ENCODE results near the gene FBLN2.

Gene FBLN2

DNA sequence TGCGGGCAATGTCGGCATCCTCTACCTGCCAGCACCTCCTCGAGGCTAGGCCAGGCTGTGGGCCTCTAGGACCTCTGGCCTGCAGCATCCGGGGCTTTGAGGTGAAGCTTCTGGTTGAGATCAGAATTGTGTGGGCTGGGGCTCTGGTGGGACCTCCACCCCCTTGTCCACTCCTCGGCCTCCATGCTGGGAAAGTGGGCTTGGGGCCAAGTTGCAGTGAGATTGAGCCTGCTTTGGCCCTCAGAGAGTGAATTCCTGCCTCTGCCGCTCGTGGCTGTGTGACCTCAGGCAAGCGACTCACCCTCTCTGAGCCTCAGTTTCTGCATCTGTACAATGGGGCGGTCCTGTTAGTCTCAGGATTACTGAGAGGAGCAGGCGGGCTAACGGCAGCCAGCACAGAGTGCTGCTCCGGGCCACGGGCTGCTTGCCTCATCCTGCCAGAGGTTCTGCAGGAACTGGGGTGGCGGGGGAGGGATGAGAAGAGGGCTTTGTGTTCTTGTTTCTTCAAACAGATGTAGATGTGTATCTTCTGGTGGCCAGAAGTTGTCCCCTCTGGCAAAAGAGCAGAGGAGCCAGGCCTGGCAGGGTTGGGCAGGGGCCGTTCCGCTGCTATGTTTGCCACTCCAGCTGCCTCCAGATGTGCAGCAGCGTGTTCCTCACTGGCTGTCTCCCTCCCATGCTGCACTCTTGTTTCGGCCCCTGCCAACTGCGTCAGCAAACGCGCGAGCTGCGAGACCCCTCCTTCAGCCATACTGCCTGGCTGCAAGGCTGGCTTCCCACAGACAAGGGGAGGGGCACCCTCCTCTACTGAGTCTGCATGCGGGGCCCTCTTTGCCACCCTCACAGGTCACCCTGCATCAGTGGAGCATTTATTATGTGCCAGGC, 33.7 kb downstream of the FBLN2 start:
- H3K27ac ChIP-seq, result 0 out of 2 replicates have a peak overlapping the region, but pooled peaks have one; percentile 9
- TF ChIP-seq, protein P1, sequence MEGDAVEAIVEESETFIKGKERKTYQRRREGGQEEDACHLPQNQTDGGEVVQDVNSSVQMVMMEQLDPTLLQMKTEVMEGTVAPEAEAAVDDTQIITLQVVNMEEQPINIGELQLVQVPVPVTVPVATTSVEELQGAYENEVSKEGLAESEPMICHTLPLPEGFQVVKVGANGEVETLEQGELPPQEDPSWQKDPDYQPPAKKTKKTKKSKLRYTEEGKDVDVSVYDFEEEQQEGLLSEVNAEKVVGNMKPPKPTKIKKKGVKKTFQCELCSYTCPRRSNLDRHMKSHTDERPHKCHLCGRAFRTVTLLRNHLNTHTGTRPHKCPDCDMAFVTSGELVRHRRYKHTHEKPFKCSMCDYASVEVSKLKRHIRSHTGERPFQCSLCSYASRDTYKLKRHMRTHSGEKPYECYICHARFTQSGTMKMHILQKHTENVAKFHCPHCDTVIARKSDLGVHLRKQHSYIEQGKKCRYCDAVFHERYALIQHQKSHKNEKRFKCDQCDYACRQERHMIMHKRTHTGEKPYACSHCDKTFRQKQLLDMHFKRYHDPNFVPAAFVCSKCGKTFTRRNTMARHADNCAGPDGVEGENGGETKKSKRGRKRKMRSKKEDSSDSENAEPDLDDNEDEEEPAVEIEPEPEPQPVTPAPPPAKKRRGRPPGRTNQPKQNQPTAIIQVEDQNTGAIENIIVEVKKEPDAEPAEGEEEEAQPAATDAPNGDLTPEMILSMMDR (conservative IDR thresholded peaks at IDR 0.05; ENCODE audit: low read depth), result no peak
- ChIA-PET POLR2A (ENCODE audit: low non-redundant PET) (no interaction called here), CTCF (no interaction called here)
- no peak for DNase-seq (ENCODE audit: low spot score)

DNA sequence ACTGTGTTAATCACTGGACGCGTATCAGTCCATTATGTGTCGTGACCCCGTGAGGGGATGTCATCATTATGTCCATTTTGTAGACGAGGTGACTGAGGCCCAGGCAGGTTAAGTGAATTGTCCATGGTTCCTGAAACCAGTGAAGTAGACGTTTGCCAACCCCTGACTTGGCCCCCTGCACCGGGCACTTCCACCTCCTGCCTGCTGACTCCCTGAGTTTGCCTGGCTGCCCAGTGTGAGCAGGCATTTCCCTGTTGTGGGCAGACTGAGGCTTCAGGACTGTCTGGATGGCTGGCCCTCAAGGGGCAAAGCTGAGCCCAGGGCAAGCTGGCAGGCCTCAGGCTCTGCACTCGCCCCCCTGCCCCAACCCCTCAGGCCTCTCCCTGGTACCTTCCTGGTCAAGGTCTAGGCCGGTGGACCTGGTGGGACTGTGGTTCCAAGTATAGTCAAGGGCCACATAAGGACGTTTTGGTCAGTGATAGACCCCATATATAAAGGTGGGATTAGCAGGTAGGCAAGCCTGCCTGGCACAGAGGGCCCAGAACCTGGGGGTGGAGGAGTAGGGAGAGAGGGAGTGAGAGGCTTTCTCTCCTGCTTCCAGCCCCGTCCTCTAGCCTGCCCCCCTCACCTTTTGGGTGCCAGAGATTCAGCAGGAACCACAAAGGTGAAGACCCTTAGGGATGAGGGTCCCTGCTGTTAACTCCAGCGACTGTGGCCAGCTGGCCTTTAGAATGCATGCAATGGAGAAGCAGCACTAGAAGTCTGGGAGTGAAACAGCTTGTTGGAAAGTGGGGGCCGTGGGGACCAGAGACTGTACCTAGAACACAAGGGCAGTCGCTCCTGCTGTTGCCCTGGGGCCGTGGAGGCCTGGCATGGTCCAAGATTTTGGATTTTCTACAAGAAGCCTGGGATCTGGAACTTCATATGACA, 34.6 kb downstream of the FBLN2 start:
- TF ChIP-seq, protein P1 (conservative IDR thresholded peaks at IDR 0.05; ENCODE audit: low read depth), result no peak
- POLR2A ChIA-PET (ENCODE audit: low non-redundant PET), result no interaction called here
- 0 out of 2 replicates have a peak overlapping the region, but pooled peaks have one; percentile 9 for H3K27ac ChIP-seq
- CTCF ChIA-PET, result no interaction called here
- no peak for DNase-seq (ENCODE audit: low spot score)

DNA sequence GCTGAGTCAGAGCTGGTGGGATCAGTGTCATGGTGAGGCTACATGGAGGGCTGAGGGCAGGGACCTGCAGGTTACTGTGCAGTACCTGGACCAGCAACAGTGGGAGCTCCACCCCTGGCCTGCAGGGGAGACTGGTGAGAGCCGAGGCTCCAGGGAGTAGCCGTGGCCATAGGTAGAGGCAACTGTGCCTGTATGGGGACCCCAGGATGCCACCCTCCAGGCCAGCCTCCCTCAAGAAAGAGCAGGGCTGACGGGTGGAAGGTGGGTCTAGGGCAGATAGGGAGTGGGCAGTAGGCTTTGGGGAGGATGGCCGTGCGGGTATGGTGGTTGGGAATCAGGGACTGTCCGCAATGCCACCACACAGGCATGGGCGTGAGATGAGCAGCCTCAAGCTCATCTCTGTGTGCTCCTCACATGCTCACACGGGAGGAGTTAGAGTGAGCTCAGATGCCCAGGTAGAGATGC, 35.5 kb downstream of the FBLN2 start:
- no peak for DNase-seq (ENCODE audit: low spot score)
- CTCF ChIA-PET, result interaction anchor here (0.5 kb wide), 1 partner anchor 1744 kb away, joined by 4 read pairs; no protein-coding TSS in a partner anchor
- TF ChIP-seq, protein P1 (conservative IDR thresholded peaks at IDR 0.05; ENCODE audit: low read depth), result no peak
- POLR2A ChIA-PET (ENCODE audit: low non-redundant PET), result no interaction called here
- H3K27ac ChIP-seq, result no peak overlapping the region

- ChIA-PET CTCF (interaction anchor here (0.5 kb wide), 1 partner anchor 1744 kb away, joined by 4 read pairs; no protein-coding TSS in a partner anchor), POLR2A (ENCODE audit: low non-redundant PET) (no interaction called here)
- H3K27ac ChIP-seq, result no peak overlapping the region
- no peak for DNase-seq (ENCODE audit: low spot score)
- TF ChIP-seq, protein P1 (conservative IDR thresholded peaks at IDR 0.05; ENCODE audit: low read depth), result no peak
These were observed 36.0 kb downstream of the FBLN2 start for GRCh38 chr3:13584901-13585300.

GRCh38 chr3:13587442-13587841, 38.5 kb downstream of the FBLN2 start:
- DNase-seq (ENCODE audit: low spot score), result no peak
- CTCF ChIA-PET, result interaction anchor here (0.7 kb wide), 1 partner anchor 92 kb away, joined by 3 read pairs; no protein-coding TSS in a partner anchor
- no peak overlapping the region for H3K27ac ChIP-seq
- TF ChIP-seq, protein P1 (conservative IDR thresholded peaks at IDR 0.05; ENCODE audit: low read depth), result no peak
- POLR2A ChIA-PET (ENCODE audit: low non-redundant PET), result no interaction called here

DNA sequence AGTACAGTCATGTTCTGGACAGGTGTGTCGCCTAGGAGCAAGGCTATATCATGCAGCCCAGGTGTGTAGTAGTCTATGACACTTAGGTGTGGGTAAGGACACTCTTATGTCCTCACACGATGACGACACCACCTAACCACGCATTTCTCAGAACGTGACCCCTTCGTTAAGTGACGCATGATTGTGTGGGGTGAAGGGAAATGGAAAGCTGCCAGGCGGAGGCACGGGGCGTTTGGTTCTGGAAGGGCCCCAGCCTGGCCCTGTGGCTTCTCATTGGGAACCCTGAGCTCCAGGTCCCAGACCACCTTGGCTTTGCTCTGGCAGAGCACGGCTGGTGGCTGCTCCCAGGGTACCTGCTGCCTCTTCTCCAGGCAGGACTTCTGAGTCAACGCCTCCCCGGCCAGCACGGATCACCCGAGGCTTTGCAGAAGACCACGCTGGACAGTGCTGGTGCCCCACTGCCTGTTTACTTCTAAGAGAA, 39.3 kb downstream of the FBLN2 start:
- DNase-seq (ENCODE audit: low spot score), result no peak
- H3K27ac ChIP-seq, result no peak overlapping the region
- CTCF ChIA-PET, result interaction anchor here (0.7 kb wide), 1 partner anchor 93 kb away, joined by 3 read pairs; no protein-coding TSS in a partner anchor
- POLR2A ChIA-PET (ENCODE audit: low non-redundant PET), result no interaction called here
- TF ChIP-seq, protein P1 (conservative IDR thresholded peaks at IDR 0.05; ENCODE audit: low read depth), result no peak

Measured in RWPE1 (cell line).